Panc1 (cell line): ENCODE results near the gene RAB4A.

Experiments
- CTCF ChIP-seq: fragments of 450-650 bp; IDR thresholded peaks from 2 replicates; pipeline ENCODE4 v1.5.1; 2017; ENCODE audit warnings: mild to moderate bottlenecking
- POLR2AphosphoS5 ChIP-seq: IDR thresholded peaks from 2 replicates; pipeline ENCODE4 v1.6.1; 2012; ENCODE audit warnings: mild to moderate bottlenecking, low read depth, low read length, moderate library complexity
- TCF7L2 ChIP-seq: IDR thresholded peaks from 2 replicates; pipeline ENCODE4 v1.6.1; 2011; ENCODE audit warnings: mild to moderate bottlenecking, low read depth, low read length, inconsistent platforms

- no peak for TF ChIP-seq CTCF
- TF ChIP-seq POLR2AphosphoS5, result no peak
- no peak for TF ChIP-seq TCF7L2
Measured at GRCh38 chr1:229251185-229251584, 19.7 kb upstream of the RAB4A start.
